GM10266 (cell line): ENCODE results near the gene MCC.

Experiments
- DNase-seq: peaks from one replicate; pipeline ENCODE4 v3.0.0; 2012; ENCODE audit errors: extremely low spot score
- TF ChIP-seq, protein P1 (sequence below): IDR thresholded peaks from 2 replicates; pipeline ENCODE4 v1.5.1; 2012; ENCODE audit warnings: mild to moderate bottlenecking, low read depth; ENCODE audit not compliant: control insufficient read depth, insufficient read depth; ENCODE audit errors: missing control alignments

Gene MCC

DNA sequence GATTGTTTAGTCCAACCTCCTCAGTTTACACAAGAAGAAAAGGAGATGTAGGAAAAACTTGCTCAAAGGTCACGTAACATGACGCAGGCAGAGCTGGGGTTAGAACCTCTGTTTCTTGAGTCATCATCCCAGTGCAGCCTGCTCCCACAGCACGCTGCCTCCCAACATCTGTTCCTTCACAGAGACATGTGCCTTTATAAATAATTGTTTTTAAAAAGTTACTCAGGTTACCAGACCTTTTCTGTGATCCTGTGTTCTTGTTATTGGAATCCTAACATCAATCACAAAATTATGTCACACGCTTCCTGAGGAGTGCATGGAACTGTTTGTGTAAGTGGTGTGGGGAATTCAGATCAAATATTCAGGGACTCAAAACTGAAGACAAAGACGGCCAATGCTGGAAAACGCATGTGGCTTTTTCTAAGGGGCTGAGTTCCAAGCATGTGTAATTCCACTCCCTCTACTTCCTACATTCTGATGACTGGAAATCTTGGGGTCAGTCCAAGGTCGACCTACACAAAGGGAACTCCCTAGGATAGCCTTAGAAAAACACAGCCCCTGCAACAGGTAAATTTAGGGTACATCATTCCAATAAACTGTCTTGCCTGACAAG lies 237.8 kb downstream of the MCC start:
- no peak for DNase-seq
- TF ChIP-seq, protein P1, sequence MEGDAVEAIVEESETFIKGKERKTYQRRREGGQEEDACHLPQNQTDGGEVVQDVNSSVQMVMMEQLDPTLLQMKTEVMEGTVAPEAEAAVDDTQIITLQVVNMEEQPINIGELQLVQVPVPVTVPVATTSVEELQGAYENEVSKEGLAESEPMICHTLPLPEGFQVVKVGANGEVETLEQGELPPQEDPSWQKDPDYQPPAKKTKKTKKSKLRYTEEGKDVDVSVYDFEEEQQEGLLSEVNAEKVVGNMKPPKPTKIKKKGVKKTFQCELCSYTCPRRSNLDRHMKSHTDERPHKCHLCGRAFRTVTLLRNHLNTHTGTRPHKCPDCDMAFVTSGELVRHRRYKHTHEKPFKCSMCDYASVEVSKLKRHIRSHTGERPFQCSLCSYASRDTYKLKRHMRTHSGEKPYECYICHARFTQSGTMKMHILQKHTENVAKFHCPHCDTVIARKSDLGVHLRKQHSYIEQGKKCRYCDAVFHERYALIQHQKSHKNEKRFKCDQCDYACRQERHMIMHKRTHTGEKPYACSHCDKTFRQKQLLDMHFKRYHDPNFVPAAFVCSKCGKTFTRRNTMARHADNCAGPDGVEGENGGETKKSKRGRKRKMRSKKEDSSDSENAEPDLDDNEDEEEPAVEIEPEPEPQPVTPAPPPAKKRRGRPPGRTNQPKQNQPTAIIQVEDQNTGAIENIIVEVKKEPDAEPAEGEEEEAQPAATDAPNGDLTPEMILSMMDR = no peak

DNA sequence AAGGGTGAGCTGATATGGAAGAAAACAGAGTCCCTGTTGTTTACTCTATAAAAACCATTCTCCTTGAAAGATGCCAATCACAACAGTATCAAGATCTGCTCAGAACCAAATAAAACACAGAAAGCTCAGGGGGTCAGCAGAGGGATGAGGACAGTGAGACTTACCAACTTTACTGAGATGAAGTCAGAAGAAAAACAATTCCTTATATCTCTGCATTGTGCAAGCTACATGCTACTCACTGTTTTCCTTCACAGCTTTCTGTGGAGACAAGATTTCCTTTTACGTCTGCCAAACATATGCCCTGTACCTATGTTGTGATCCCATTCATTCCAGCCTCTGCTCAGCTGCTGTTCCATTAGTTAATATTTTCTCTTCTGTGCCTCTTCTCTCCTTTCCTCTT lies 239.0 kb downstream of the MCC start:
- TF ChIP-seq, protein P1 = no peak
- DNase-seq = no peak

DNA sequence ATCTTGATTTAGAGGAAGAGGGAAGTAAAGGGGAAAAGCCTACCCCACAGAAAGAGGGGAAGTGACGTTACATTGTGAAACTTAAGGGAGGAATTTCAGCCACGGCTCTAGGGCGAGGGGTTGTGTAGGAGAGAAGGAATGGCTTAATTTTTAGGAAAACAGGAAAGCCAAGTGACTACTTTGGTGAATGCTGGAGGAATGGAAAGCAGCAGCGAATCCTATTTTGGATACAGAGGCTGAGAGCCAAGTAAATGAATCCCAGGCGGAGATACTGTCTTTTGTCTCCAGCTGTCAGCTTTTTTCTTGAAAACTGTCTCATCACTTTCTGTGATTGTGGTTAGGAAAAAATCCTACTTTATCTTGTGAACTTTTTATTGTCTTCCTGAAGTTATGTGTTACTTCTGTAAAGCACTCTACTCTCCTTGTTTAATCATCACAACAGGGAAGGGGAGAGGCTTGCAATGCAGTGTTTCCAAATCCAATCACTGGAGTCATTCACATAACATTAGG lies 241.8 kb downstream of the MCC start:
- TF ChIP-seq, protein P1 = no peak
- DNase-seq = no peak

DNA sequence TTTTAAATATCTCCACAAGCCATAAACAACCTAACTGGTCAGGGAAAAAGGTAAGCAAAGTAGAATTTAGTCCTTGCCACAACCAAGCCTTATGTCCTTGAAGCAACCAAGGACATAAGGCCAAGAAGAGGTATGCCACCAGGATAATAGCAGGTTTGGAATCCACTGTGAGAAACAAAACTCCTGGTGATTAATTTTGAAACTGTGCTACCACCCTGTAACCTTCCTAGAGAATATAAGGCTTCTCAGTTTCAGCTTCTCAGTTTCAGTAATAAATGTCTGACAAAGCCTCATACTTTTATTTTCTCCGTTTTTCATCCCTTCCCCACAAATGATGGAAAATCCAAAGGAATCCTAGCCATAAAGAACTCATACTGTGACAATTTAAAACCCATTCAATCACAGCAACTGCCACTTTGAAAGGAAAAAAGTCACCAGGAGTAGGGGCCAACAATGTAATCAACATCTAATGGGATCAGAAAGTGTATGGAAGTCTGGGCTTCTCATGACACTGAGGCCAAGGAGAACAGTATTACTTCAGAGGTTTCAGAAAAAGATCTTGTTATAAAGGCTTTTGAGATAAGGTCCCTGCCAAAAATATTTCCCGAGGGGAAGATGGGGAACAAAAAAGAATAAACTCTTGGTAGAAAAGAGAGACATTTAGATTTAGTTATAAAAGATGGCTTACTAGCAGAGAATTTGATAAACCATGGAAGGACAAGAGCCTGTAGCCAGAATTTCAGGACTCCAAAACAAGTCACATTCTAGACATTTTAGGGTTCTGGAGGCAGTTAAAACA lies 242.6 kb downstream of the MCC start:
- no peak for DNase-seq
- TF ChIP-seq, protein P1 = no peak

DNA sequence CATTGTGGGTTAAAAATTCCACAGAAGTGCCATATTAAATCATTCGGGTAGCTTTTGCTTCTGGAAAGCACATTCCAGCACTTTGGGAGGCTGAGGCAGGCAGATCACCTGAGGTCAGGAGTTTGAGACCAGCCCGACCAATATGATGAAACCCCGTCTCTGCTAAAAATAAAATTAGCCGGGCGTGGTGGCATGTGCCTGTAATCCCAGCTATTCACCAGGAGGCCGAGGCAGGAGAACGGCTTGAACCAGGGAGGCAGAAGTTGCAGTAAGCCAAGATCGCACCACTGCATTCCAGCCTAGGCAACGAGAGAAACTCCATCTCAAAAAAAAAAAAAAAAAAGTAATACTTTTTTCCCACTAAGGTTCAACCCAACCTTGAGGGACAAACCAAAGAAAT lies 243.3 kb downstream of the MCC start:
- DNase-seq = no peak
- TF ChIP-seq, protein P1 = no peak

DNA sequence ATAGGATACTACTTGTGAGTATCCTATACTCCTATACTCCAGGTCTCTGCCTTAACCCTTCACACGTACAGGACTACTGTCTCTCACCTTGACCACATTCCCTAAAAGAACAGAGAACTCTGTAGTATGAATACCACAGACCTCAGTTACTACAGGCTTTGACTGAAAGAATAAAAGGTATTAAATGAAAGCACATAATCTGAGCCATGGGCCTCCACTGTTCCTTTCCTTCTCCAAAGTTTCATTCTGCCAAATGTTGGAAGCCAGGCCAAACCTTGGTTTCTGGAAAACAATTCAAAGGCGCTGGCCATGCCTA lies 244.9 kb downstream of the MCC start:
- no peak for DNase-seq
- TF ChIP-seq, protein P1 = no peak

DNA sequence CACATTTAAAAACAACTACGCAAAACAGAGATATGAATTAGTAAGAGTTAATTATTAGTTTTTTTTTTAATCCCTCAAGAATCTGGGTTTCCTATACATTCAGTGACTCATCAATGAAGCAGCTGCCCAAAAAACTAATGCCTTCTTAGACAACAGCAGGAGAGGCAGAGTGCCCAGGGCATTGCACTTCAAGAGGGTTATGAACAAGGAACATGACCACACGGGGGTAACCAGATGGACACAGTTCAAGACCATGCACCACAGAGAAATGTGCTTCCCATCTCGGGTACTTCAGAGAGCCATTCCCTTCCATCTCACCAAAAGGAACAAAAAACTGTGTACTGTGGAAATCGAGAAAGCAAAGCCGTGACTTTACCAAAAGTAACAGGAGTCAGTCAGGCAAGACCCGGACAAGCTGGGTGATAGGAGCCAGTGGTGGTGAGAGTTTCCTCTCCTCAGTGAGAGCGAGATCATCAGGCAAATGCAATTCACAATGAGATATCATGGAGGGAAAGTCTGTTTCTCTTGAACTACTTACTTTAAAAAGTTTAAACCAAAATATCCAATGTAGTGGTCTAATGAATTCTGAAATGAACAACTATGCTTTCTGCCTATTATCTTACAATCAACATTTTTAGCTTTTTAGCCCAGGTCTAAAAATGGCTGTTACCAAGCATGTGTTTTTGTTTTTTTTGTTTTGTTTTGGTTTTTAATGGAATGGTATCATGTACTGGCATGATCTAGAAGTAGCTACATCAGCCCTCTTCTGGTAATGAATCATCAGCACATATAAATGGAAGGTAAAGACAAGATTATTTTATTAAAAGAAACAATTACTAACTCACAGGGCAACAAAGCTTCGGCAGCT lies 245.5 kb downstream of the MCC start:
- TF ChIP-seq, protein P1 = no peak
- no peak for DNase-seq
